ENCODE measurements around the gene SLC7A8.
A peak's percentile ranks its signal among the peaks of the same experiment; 100 is the strongest.

Gene SLC7A8

GRCh38 chr14:23139874-23140273, 43.6 kb downstream of the SLC7A8 start:
- H3K27me3 ChIP-seq (ENCODE audit: control insufficient read depth in 3 of 3, insufficient read depth in 3 of 3, low read depth in 1 of 3, low read length in 3 of 3), result no peaks in the 10 kb centered on the region
- no peak overlapping the region for H4K8ac ChIP-seq (ENCODE audit: low read depth, low read length)
- DNase-seq (ENCODE audit: low spot score), result no peak
- H3K4me1 ChIP-seq (ENCODE audit: control insufficient read depth in 2 of 2, insufficient read depth in 1 of 2, low read depth in 1 of 2, low read length in 2 of 2), result no peaks in the 10 kb centered on the region
- H2AFZ ChIP-seq (ENCODE audit: low read length), result no peak overlapping the region
- no peak overlapping the region for H2BK120ac ChIP-seq (ENCODE audit: low read depth, low read length)
- H2BK15ac ChIP-seq (ENCODE audit: low read length), result no peak overlapping the region
- no peak overlapping the region for H2BK12ac ChIP-seq (ENCODE audit: low read length)
- H3K4me2 ChIP-seq (ENCODE audit: insufficient read depth, low read length, poor library complexity, severe bottlenecking), result no peak overlapping the region
- H3K9me3 ChIP-seq (replicated peaks in 1 of 2; ENCODE audit: control insufficient read depth in 2 of 2, insufficient read depth in 1 of 2, low read depth in 1 of 2, low read length in 2 of 2), result no peaks in the 10 kb centered on the region
- H3K4me3 ChIP-seq (ENCODE audit: low read length in 2 of 2), result no peak overlapping the region
- H3K23ac ChIP-seq (ENCODE audit: low read depth, low read length, poor library complexity), result no peak overlapping the region
- no peak overlapping the region for H3K18ac ChIP-seq (ENCODE audit: low read length)
- no peak overlapping the region for H3K9ac ChIP-seq (ENCODE audit: low read depth, low read length, poor library complexity)
- H3K4ac ChIP-seq (ENCODE audit: low read length), result no peak overlapping the region
- H2AK5ac ChIP-seq (ENCODE audit: low read depth, low read length), result no peak overlapping the region
- no peaks in the 10 kb centered on the region for H3K79me1 ChIP-seq (ENCODE audit: low read depth, low read length)
- no peak overlapping the region for H2BK5ac ChIP-seq (ENCODE audit: low read length)
- WGBS, 2 donors (ENCODE audit: extremely low coverage in 2 of 2, insufficient read length in 2 of 2, insufficient replicate concordance in 1 of 2), result no CpG with 5 or more reads among the region's 2 CpGs
- no peak overlapping the region for H3K14ac ChIP-seq (ENCODE audit: low read length)
- no peak overlapping the region for H3K27ac ChIP-seq (replicated peaks; ENCODE audit: low read length)
- no peak overlapping the region for H4K91ac ChIP-seq (ENCODE audit: low read depth, low read length, poor library complexity)
- H3K36me3 ChIP-seq (replicated peaks in 1 of 2; ENCODE audit: control insufficient read depth in 2 of 2, insufficient read depth in 2 of 2, low read length in 2 of 2), result peaks cover 0 to 29% of the 10 kb centered on the region in 2 donors

GRCh38 chr14:23137813-23138535, 45.5 kb downstream of the SLC7A8 start:
- Histone ChIP-seq H3K4me3 (ENCODE audit: low read length in 2 of 2) (no peak overlapping the region), H3K79me1 (ENCODE audit: low read depth, low read length) (no peaks in the 10 kb centered on the region), H3K23ac (ENCODE audit: low read depth, low read length, poor library complexity) (peak overlapping the region; percentile 25), H2BK12ac (ENCODE audit: low read length) (no peak overlapping the region), H2BK15ac (ENCODE audit: low read length) (no peak overlapping the region), H3K36me3 (replicated peaks in 1 of 2; ENCODE audit: control insufficient read depth in 2 of 2, insufficient read depth in 2 of 2, low read length in 2 of 2) (peaks cover 0 to 27% of the 10 kb centered on the region in 2 donors), H3K9ac (ENCODE audit: low read depth, low read length, poor library complexity) (no peak overlapping the region), H3K4me1 (ENCODE audit: control insufficient read depth in 2 of 2, insufficient read depth in 1 of 2, low read depth in 1 of 2, low read length in 2 of 2) (no peaks in the 10 kb centered on the region), H4K91ac (ENCODE audit: low read depth, low read length, poor library complexity) (no peak overlapping the region), H3K27ac (replicated peaks; ENCODE audit: low read length) (no peak overlapping the region), H3K9me3 (replicated peaks in 1 of 2; ENCODE audit: control insufficient read depth in 2 of 2, insufficient read depth in 1 of 2, low read depth in 1 of 2, low read length in 2 of 2) (no peaks in the 10 kb centered on the region), H2BK120ac (ENCODE audit: low read depth, low read length) (no peak overlapping the region), H2BK5ac (ENCODE audit: low read length) (no peak overlapping the region), H3K27me3 (ENCODE audit: control insufficient read depth in 3 of 3, insufficient read depth in 3 of 3, low read depth in 1 of 3, low read length in 3 of 3) (no peaks in the 10 kb centered on the region), H3K4me2 (ENCODE audit: insufficient read depth, low read length, poor library complexity, severe bottlenecking) (no peak overlapping the region), H4K8ac (ENCODE audit: low read depth, low read length) (no peak overlapping the region), H2AFZ (ENCODE audit: low read length) (no peak overlapping the region), H3K4ac (ENCODE audit: low read length) (no peak overlapping the region), H3K18ac (ENCODE audit: low read length) (no peak overlapping the region), H3K14ac (ENCODE audit: low read length) (peak overlapping the region; percentile 82), H2AK5ac (ENCODE audit: low read depth, low read length) (no peak overlapping the region)
- no CpG with 5 or more reads among the region's 6 CpGs for WGBS, 2 donors (ENCODE audit: extremely low coverage in 2 of 2, insufficient read length in 2 of 2, insufficient replicate concordance in 1 of 2)
- DNase-seq (ENCODE audit: low spot score), result no peak

GRCh38 chr14:23137192-23137812, 46.2 kb downstream of the SLC7A8 start:
- Histone ChIP-seq H2AFZ (ENCODE audit: low read length) (no peak overlapping the region), H3K4ac (ENCODE audit: low read length) (no peak overlapping the region), H3K14ac (ENCODE audit: low read length) (peak overlapping the region; percentile 82), H4K91ac (ENCODE audit: low read depth, low read length, poor library complexity) (peak overlapping the region; percentile 53), H3K4me1 (ENCODE audit: control insufficient read depth in 2 of 2, insufficient read depth in 1 of 2, low read depth in 1 of 2, low read length in 2 of 2) (no peaks in the 10 kb centered on the region), H2AK5ac (ENCODE audit: low read depth, low read length) (no peak overlapping the region), H3K9me3 (replicated peaks in 1 of 2; ENCODE audit: control insufficient read depth in 2 of 2, insufficient read depth in 1 of 2, low read depth in 1 of 2, low read length in 2 of 2) (no peaks in the 10 kb centered on the region), H3K27ac (replicated peaks; ENCODE audit: low read length) (no peak overlapping the region), H3K4me2 (ENCODE audit: insufficient read depth, low read length, poor library complexity, severe bottlenecking) (no peak overlapping the region), H2BK12ac (ENCODE audit: low read length) (peak overlapping the region; percentile 58), H3K36me3 (replicated peaks in 1 of 2; ENCODE audit: control insufficient read depth in 2 of 2, insufficient read depth in 2 of 2, low read length in 2 of 2) (peaks cover 0 to 23% of the 10 kb centered on the region in 2 donors), H3K79me1 (ENCODE audit: low read depth, low read length) (no peaks in the 10 kb centered on the region), H3K4me3 (ENCODE audit: low read length in 2 of 2) (peak overlapping the region in 1 of 2 donors; percentile 25), H3K27me3 (ENCODE audit: control insufficient read depth in 3 of 3, insufficient read depth in 3 of 3, low read depth in 1 of 3, low read length in 3 of 3) (no peaks in the 10 kb centered on the region), H2BK120ac (ENCODE audit: low read depth, low read length) (no peak overlapping the region), H3K9ac (ENCODE audit: low read depth, low read length, poor library complexity) (no peak overlapping the region), H2BK5ac (ENCODE audit: low read length) (no peak overlapping the region), H4K8ac (ENCODE audit: low read depth, low read length) (no peak overlapping the region), H3K23ac (ENCODE audit: low read depth, low read length, poor library complexity) (peak overlapping the region; percentile 25), H2BK15ac (ENCODE audit: low read length) (no peak overlapping the region), H3K18ac (ENCODE audit: low read length) (peak overlapping the region; percentile 35)
- WGBS, 2 donors (ENCODE audit: extremely low coverage in 2 of 2, insufficient read length in 2 of 2, insufficient replicate concordance in 1 of 2), result no CpG with 5 or more reads among the region's 11 CpGs
- DNase-seq (ENCODE audit: low spot score), result no peak

GRCh38 chr14:23136566-23137133, 46.8 kb downstream of the SLC7A8 start:
- H4K8ac ChIP-seq (ENCODE audit: low read depth, low read length), result peak overlapping the region; percentile 65
- peaks cover 0 to 23% of the 10 kb centered on the region in 2 donors for H3K36me3 ChIP-seq (replicated peaks in 1 of 2; ENCODE audit: control insufficient read depth in 2 of 2, insufficient read depth in 2 of 2, low read length in 2 of 2)
- no peak overlapping the region for H4K91ac ChIP-seq (ENCODE audit: low read depth, low read length, poor library complexity)
- no peak overlapping the region for H2AK5ac ChIP-seq (ENCODE audit: low read depth, low read length)
- peak overlapping the region; percentile 75 for H3K23ac ChIP-seq (ENCODE audit: low read depth, low read length, poor library complexity)
- H2BK120ac ChIP-seq (ENCODE audit: low read depth, low read length), result no peak overlapping the region
- H3K79me1 ChIP-seq (ENCODE audit: low read depth, low read length), result no peaks in the 10 kb centered on the region
- no peaks in the 10 kb centered on the region for H3K4me1 ChIP-seq (ENCODE audit: control insufficient read depth in 2 of 2, insufficient read depth in 1 of 2, low read depth in 1 of 2, low read length in 2 of 2)
- no peak overlapping the region for H3K4me3 ChIP-seq (ENCODE audit: low read length in 2 of 2)
- no peak overlapping the region for H3K14ac ChIP-seq (ENCODE audit: low read length)
- no peak overlapping the region for H2BK15ac ChIP-seq (ENCODE audit: low read length)
- peak overlapping the region; percentile 27 for H3K18ac ChIP-seq (ENCODE audit: low read length)
- peak overlapping the region; percentile 37 for H3K9ac ChIP-seq (ENCODE audit: low read depth, low read length, poor library complexity)
- H3K4me2 ChIP-seq (ENCODE audit: insufficient read depth, low read length, poor library complexity, severe bottlenecking), result no peak overlapping the region
- no peak for DNase-seq (ENCODE audit: low spot score)
- no peak overlapping the region for H2BK5ac ChIP-seq (ENCODE audit: low read length)
- H2BK12ac ChIP-seq (ENCODE audit: low read length), result no peak overlapping the region
- no peak overlapping the region for H3K27ac ChIP-seq (replicated peaks; ENCODE audit: low read length)
- no peak overlapping the region for H3K4ac ChIP-seq (ENCODE audit: low read length)
- WGBS, 2 donors (ENCODE audit: extremely low coverage in 2 of 2, insufficient read length in 2 of 2, insufficient replicate concordance in 1 of 2), result no CpG with 5 or more reads among the region's 16 CpGs
- no peaks in the 10 kb centered on the region for H3K27me3 ChIP-seq (ENCODE audit: control insufficient read depth in 3 of 3, insufficient read depth in 3 of 3, low read depth in 1 of 3, low read length in 3 of 3)
- H3K9me3 ChIP-seq (replicated peaks in 1 of 2; ENCODE audit: control insufficient read depth in 2 of 2, insufficient read depth in 1 of 2, low read depth in 1 of 2, low read length in 2 of 2), result no peaks in the 10 kb centered on the region
- no peak overlapping the region for H2AFZ ChIP-seq (ENCODE audit: low read length)

All from neuronal stem cell (in vitro differentiated cells).